Skeletal muscle satellite cell (primary cell): Measurements from ENCODE around the gene TNNT2.

Experiments used
- H3K27me3 ChIP-seq: 2 replicates; pipeline ENCODE4 v1.7.0; 2013; ENCODE audit warnings: low read length; ENCODE audit not compliant: control insufficient read depth, insufficient read depth
- H3K36me3 ChIP-seq: 2 replicates; pipeline ENCODE4 v1.7.0; 2013; ENCODE audit warnings: mild to moderate bottlenecking, control low read depth, low read length; ENCODE audit not compliant: insufficient read depth
- H3K4me1 ChIP-seq: 2 replicates; pipeline ENCODE4 v1.7.0; 2013; ENCODE audit warnings: low read length; ENCODE audit not compliant: control insufficient read depth, insufficient read depth
- H3K4me2 ChIP-seq: 2 replicates; pipeline ENCODE4 v1.7.0; 2013; ENCODE audit warnings: mild to moderate bottlenecking, low read length
- H3K4me3 ChIP-seq: 2 replicates; pipeline ENCODE4 v1.7.0; 2013; ENCODE audit warnings: low read length
- H3K9ac ChIP-seq: 2 replicates; pipeline ENCODE4 v1.7.0; 2013; ENCODE audit warnings: mild to moderate bottlenecking, low read depth, low read length, moderate library complexity
- H3K9me3 ChIP-seq: replicated peaks from 2 replicates; pipeline ENCODE4 v1.7.0; 2013; ENCODE audit warnings: mild to moderate bottlenecking, control low read depth, low read length

Gene TNNT2

GRCh38 chr1:201344206-201345080, 33.0 kb downstream of the TNNT2 start:
- no peak overlapping the region for H3K9ac ChIP-seq
- no peaks in the 10 kb centered on the region for H3K9me3 ChIP-seq
- peaks cover 17% of the 10 kb centered on the region for H3K27me3 ChIP-seq
- no peak overlapping the region for H3K4me3 ChIP-seq
- no peaks in the 10 kb centered on the region for H3K36me3 ChIP-seq
- H3K4me2 ChIP-seq = no peak overlapping the region
- peaks cover 4% of the 10 kb centered on the region for H3K4me1 ChIP-seq

DNA sequence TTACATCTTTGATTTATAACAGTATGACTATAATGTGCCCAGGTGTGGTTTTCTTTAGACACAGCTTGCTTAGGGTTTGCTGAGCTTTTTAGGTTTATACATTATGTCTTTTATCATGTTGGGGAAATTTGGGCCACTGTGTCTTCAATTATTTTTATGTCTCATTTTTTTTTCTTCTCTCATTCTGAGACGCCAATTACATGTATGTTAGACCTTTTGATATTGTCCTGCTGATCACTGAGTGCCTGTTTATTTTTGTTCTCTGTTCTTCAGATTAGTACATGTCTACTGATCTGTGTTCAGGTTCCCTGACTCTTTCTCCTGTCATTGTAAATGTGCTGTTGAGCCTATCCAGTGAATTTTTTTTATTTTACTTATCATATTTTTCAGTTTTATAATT, 36.1 kb downstream of the TNNT2 start:
- H3K9me3 ChIP-seq = no peaks in the 10 kb centered on the region
- no peaks in the 10 kb centered on the region for H3K36me3 ChIP-seq
- H3K9ac ChIP-seq = no peak overlapping the region
- peaks cover 17% of the 10 kb centered on the region for H3K27me3 ChIP-seq
- H3K4me3 ChIP-seq = no peak overlapping the region
- no peak overlapping the region for H3K4me2 ChIP-seq
- no peaks in the 10 kb centered on the region for H3K4me1 ChIP-seq

GRCh38 chr1:201336711-201337450, 40.6 kb downstream of the TNNT2 start:
- Histone ChIP-seq H3K27me3 (peaks cover 6% of the 10 kb centered on the region), H3K4me3 (no peak overlapping the region), H3K9ac (no peak overlapping the region), H3K4me2 (no peak overlapping the region), H3K36me3 (no peaks in the 10 kb centered on the region), H3K9me3 (no peaks in the 10 kb centered on the region), H3K4me1 (no peaks in the 10 kb centered on the region)

DNA sequence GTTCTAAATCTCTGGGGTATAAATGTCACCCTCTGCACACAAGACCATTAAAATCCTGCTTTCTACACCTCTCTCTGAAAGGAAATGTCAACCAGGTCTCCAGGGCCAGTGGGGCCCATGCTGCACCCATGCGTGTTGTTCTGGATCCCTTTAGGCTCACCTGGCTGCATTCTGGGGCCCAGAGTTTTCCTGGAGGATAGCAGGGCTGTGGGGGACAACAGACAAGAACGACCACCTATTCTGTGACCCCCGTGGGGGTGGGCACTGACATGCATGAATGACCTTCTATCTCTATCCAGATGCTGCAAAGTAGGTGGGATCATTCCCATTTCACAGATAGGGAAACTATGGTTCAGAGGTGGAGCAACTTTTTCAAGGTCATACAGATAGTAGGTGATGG, 41.6 kb downstream of the TNNT2 start:
- Histone ChIP-seq H3K27me3 (no peaks in the 10 kb centered on the region), H3K4me2 (no peak overlapping the region), H3K4me3 (no peak overlapping the region), H3K9ac (no peak overlapping the region), H3K9me3 (no peaks in the 10 kb centered on the region), H3K36me3 (no peaks in the 10 kb centered on the region), H3K4me1 (no peaks in the 10 kb centered on the region)

- Histone ChIP-seq H3K4me3 (no peak overlapping the region), H3K9ac (no peak overlapping the region), H3K27me3 (no peaks in the 10 kb centered on the region)
Observed at GRCh38 chr1:201335174-201335870, 42.2 kb downstream of the TNNT2 start.

DNA sequence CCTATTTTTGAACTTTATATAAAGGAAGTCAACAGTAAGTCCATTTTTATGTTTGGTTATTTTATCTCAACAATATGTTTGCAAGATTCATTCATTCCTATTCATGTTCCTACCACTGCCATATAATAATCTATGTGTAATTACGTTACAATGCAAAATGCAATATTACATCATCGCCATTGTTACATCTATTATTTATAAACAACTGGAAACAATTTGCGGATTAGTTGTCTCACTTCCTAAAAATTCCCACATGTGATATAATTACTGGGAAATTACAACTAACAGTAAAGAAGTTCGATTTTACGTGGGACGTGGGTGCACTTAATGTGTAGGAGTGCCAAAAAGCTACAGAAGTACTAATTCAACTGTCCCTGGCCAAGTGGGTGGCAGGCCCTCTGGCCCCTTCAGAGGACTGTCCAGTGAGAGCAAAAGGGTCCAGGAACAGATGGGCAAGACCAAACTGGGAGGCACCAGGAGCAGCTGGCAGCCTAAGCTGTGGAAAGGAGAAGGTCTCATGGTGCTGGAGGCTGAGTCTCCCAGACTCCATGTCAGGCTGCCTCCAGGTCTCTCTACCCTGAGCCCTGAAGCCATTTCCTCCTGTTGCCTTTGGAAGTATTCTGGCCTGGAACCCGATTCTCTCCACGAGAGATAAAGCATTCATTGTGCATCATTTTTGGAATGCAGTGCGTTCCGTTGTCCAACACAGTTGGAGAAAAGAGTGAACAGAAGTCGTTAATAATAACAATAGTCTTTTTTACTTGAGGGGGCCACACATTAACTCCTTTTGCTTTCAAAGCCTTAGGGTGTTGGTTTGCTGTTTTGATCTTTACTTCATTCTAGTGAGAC, 42.9 kb downstream of the TNNT2 start:
- Histone ChIP-seq H3K4me1 (no peaks in the 10 kb centered on the region), H3K4me3 (no peak overlapping the region), H3K36me3 (no peaks in the 10 kb centered on the region), H3K27me3 (no peaks in the 10 kb centered on the region), H3K4me2 (no peak overlapping the region), H3K9ac (no peak overlapping the region), H3K9me3 (no peaks in the 10 kb centered on the region)

More at GRCh38 chr1:201335174-201335870, 42.2 kb downstream of the TNNT2 start:
- Histone ChIP-seq H3K9me3 (no peaks in the 10 kb centered on the region), H3K36me3 (no peaks in the 10 kb centered on the region), H3K4me2 (no peak overlapping the region), H3K4me1 (no peaks in the 10 kb centered on the region)

GRCh38 chr1:201332616-201333335, 44.7 kb downstream of the TNNT2 start:
- Histone ChIP-seq H3K4me3 (no peak overlapping the region), H3K4me1 (no peaks in the 10 kb centered on the region), H3K4me2 (no peak overlapping the region), H3K9ac (no peak overlapping the region), H3K9me3 (no peaks in the 10 kb centered on the region), H3K27me3 (no peaks in the 10 kb centered on the region), H3K36me3 (no peaks in the 10 kb centered on the region)

DNA sequence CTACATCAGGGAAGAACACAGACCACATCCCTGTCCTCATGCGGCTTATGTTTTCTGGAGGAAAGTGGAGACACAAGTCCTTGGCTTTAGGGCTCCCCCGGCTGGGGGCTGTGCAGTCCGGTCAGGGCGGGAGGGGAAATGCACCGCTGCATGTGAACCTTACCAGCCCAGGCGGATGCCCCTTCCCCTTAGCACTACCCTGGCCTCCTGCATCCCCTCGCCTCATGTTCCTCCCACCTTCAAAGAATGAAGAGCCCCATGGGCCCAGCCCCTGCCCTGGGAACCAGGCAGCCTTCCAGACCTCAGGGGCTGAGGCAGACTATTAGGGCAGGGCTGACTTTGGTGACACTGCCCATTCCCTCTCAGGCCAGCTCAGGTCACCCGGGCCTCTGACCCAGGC, 45.5 kb downstream of the TNNT2 start:
- no peak overlapping the region for H3K4me2 ChIP-seq
- no peaks in the 10 kb centered on the region for H3K27me3 ChIP-seq
- H3K4me3 ChIP-seq = no peak overlapping the region
- no peaks in the 10 kb centered on the region for H3K36me3 ChIP-seq
- H3K9ac ChIP-seq = no peak overlapping the region
- no peaks in the 10 kb centered on the region for H3K4me1 ChIP-seq
- no peaks in the 10 kb centered on the region for H3K9me3 ChIP-seq

- Histone ChIP-seq H3K4me2 (no peak overlapping the region), H3K36me3 (peaks cover 1% of the 10 kb centered on the region), H3K4me3 (no peak overlapping the region), H3K9ac (no peak overlapping the region), H3K9me3 (no peaks in the 10 kb centered on the region), H3K27me3 (no peaks in the 10 kb centered on the region), H3K4me1 (no peaks in the 10 kb centered on the region)
Observed at GRCh38 chr1:201331166-201331565, 46.3 kb downstream of the TNNT2 start.

GRCh38 chr1:201330541-201330940, 46.9 kb downstream of the TNNT2 start:
- no peaks in the 10 kb centered on the region for H3K4me1 ChIP-seq
- no peak overlapping the region for H3K4me3 ChIP-seq
- H3K36me3 ChIP-seq = peaks cover 8% of the 10 kb centered on the region
- no peaks in the 10 kb centered on the region for H3K27me3 ChIP-seq
- H3K9ac ChIP-seq = no peak overlapping the region
- no peaks in the 10 kb centered on the region for H3K9me3 ChIP-seq
- H3K4me2 ChIP-seq = no peak overlapping the region
